ENCODE measurements around the gene SERPINB1. TPM values are rescaled to one million over a fixed set of nuclear protein-coding genes. Genes with fewer than 3 reads are reported as not detected.

Gene SERPINB1
- total RNA-seq, 2 experiments from 2014 or later, result 58.3 to 58.4 TPM

DNA sequence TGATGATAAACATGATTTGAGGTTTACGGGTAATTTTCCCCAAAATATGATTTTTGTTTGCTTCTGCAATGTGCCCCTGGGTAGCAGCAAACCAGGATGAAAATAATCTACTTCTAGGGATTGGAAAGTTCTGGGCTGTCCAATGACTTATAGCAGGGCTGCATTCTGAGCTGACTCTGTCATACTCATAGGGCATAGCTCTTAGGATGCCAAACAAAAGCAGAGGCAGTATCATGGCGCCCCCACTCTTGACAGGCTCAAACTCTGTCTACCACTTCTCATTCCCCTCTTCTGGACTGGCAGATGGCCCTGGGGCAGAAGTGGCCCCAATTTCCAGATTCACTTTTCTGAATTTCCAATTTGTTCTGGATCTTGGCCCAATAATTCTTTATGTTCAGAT lies 10.3 kb downstream of the SERPINB1 start:
- H3K9me3 Mint-ChIP-seq, result no peaks in the 10 kb centered on the region
- peaks cover 46% of the 10 kb centered on the region for H3K36me3 Mint-ChIP-seq (ENCODE audit: low read depth)
- no peaks in the 10 kb centered on the region for H3K4me1 ChIP-seq (ENCODE audit: insufficient read depth, low read length)
- H3K9me3 ChIP-seq (ENCODE audit: control insufficient read depth in 1 of 2, insufficient read depth in 1 of 2, low read length in 2 of 2), result no peaks in the 10 kb centered on the region
- ATAC-seq (ENCODE audit: poor library complexity) (no peak), DNase-seq (no peak)
- CTCF ChIA-PET, result no interaction called here
- H3K27ac ChIP-seq (ENCODE audit: low read depth in 1 of 2, low read length in 2 of 2), result no peak overlapping the region
- H3K27me3 Mint-ChIP-seq, result no peaks in the 10 kb centered on the region
- TF ChIP-seq, protein P1, sequence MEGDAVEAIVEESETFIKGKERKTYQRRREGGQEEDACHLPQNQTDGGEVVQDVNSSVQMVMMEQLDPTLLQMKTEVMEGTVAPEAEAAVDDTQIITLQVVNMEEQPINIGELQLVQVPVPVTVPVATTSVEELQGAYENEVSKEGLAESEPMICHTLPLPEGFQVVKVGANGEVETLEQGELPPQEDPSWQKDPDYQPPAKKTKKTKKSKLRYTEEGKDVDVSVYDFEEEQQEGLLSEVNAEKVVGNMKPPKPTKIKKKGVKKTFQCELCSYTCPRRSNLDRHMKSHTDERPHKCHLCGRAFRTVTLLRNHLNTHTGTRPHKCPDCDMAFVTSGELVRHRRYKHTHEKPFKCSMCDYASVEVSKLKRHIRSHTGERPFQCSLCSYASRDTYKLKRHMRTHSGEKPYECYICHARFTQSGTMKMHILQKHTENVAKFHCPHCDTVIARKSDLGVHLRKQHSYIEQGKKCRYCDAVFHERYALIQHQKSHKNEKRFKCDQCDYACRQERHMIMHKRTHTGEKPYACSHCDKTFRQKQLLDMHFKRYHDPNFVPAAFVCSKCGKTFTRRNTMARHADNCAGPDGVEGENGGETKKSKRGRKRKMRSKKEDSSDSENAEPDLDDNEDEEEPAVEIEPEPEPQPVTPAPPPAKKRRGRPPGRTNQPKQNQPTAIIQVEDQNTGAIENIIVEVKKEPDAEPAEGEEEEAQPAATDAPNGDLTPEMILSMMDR (IDR thresholded peaks at IDR 0.05), result no peak
- intact Hi-C loops (cut with DNase I, micrococcal nuclease), result no loop called here
- no peak overlapping the region for H3K4me3 Mint-ChIP-seq
- POLR2A ChIA-PET, result no interaction called here
- peaks cover 7% of the 10 kb centered on the region for H3K4me1 Mint-ChIP-seq (ENCODE audit: low read depth)
- peaks cover 37% of the 10 kb centered on the region for H3K36me3 ChIP-seq (ENCODE audit: insufficient read depth, low read length)
- no peaks in the 10 kb centered on the region for H3K27me3 ChIP-seq (ENCODE audit: control insufficient read depth in 1 of 2, insufficient read depth in 2 of 2, low read length in 2 of 2)
- no peak overlapping the region for H3K4me3 ChIP-seq (ENCODE audit: low read length)
- H3K27ac Mint-ChIP-seq, result no peak overlapping the region

DNA sequence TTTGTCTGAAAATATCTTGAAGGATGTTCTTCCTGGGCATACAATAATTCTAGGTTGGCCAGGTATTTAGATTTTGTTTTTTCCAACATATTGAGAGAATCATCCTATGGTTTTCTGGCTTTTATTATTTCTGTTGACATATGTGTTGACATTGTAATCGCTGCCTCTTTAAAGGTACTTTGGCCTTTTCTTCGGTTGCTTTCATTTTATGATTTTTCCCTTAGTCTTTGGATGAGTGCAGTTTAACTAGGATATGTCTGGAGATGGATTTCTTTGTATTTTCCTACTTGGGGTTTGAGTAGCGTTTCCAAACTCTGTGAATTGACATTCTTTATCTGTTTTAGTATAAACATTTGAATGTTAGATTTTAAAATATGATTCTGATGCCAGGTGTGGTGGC lies 11.5 kb downstream of the SERPINB1 start:
- Mint-ChIP-seq H3K27me3 (no peaks in the 10 kb centered on the region), H3K27ac (no peak overlapping the region), H3K4me3 (no peak overlapping the region), H3K9me3 (no peaks in the 10 kb centered on the region), H3K36me3 (ENCODE audit: low read depth) (peaks cover 34% of the 10 kb centered on the region), H3K4me1 (ENCODE audit: low read depth) (peaks cover 5% of the 10 kb centered on the region)
- no peak overlapping the region for H3K4me3 ChIP-seq (ENCODE audit: low read length)
- intact Hi-C loops (cut with DNase I, micrococcal nuclease), result no loop called here
- no peaks in the 10 kb centered on the region for H3K9me3 ChIP-seq (ENCODE audit: control insufficient read depth in 1 of 2, insufficient read depth in 1 of 2, low read length in 2 of 2)
- no peak for DNase-seq
- ATAC-seq (ENCODE audit: poor library complexity), result no peak
- peaks cover 25% of the 10 kb centered on the region for H3K36me3 ChIP-seq (ENCODE audit: insufficient read depth, low read length)
- POLR2A ChIA-PET, result interaction anchor here (0.5 to 1.8 kb wide), 2 partner anchors 11 to 61 kb away, joined by 3 to 8 read pairs; partner anchors contain the start of gene SERPINB1
- H3K27me3 ChIP-seq (ENCODE audit: control insufficient read depth in 1 of 2, insufficient read depth in 2 of 2, low read length in 2 of 2), result no peaks in the 10 kb centered on the region
- no peaks in the 10 kb centered on the region for H3K4me1 ChIP-seq (ENCODE audit: insufficient read depth, low read length)
- no peak overlapping the region for H3K27ac ChIP-seq (ENCODE audit: low read depth in 1 of 2, low read length in 2 of 2)
- TF ChIP-seq, protein P1 (IDR thresholded peaks at IDR 0.05), result no peak
- CTCF ChIA-PET, result interaction anchor here (0.6 kb wide), 1 partner anchor 1160 kb away, joined by 3 read pairs; no protein-coding TSS in a partner anchor

DNA sequence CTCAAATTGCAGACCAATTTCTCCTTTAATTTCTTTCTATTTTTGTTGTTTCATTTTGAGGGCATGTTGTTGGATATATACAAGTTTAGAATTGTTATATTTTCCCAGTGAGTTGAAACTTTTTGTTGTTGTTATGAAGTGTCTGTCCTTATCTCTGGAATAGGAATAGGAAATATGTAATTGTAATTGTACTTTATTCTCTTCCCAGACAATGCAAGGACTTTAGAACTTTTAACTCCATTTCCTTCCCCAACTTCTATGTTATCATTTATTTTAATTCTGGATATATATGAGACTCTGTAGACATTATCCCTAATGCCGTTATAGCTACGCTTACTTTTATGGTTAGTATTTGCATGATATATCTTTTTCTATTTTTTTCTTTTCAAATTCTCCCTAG lies 12.4 kb downstream of the SERPINB1 start:
- no peak for DNase-seq
- no peaks in the 10 kb centered on the region for H3K9me3 ChIP-seq (ENCODE audit: control insufficient read depth in 1 of 2, insufficient read depth in 1 of 2, low read length in 2 of 2)
- no peak for ATAC-seq (ENCODE audit: poor library complexity)
- H3K36me3 Mint-ChIP-seq (ENCODE audit: low read depth), result peaks cover 25% of the 10 kb centered on the region
- H3K4me1 Mint-ChIP-seq (ENCODE audit: low read depth), result peaks cover 5% of the 10 kb centered on the region
- H3K27ac Mint-ChIP-seq, result no peak overlapping the region
- peaks cover 16% of the 10 kb centered on the region for H3K36me3 ChIP-seq (ENCODE audit: insufficient read depth, low read length)
- H3K27me3 Mint-ChIP-seq, result no peaks in the 10 kb centered on the region
- no peaks in the 10 kb centered on the region for H3K4me1 ChIP-seq (ENCODE audit: insufficient read depth, low read length)
- intact Hi-C loops (cut with DNase I, micrococcal nuclease), result no loop called here
- TF ChIP-seq, protein P1 (IDR thresholded peaks at IDR 0.05), result no peak
- ChIA-PET POLR2A (interaction anchor here (1.8 kb wide), 1 partner anchor 12 kb away, joined by 8 read pairs; the partner anchor contains the start of gene SERPINB1), CTCF (interaction anchor here (0.6 to 1.3 kb wide), 2 partner anchors 13 to 1161 kb away, joined by 3 read pairs; no protein-coding TSS in a partner anchor)
- H3K27me3 ChIP-seq (ENCODE audit: control insufficient read depth in 1 of 2, insufficient read depth in 2 of 2, low read length in 2 of 2), result no peaks in the 10 kb centered on the region
- H3K9me3 Mint-ChIP-seq, result no peaks in the 10 kb centered on the region
- H3K4me3 Mint-ChIP-seq, result no peak overlapping the region
- H3K27ac ChIP-seq (ENCODE audit: low read depth in 1 of 2, low read length in 2 of 2), result no peak overlapping the region
- no peak overlapping the region for H3K4me3 ChIP-seq (ENCODE audit: low read length)
